Right forelimb (tissue), 1 donor: ENCODE results near the gene PEPD.

Source experiments
- DNase-seq: peaks from one replicate; pipeline ENCODE4 v3.0.0-alpha.2; 2018

The PEPD gene

DNA sequence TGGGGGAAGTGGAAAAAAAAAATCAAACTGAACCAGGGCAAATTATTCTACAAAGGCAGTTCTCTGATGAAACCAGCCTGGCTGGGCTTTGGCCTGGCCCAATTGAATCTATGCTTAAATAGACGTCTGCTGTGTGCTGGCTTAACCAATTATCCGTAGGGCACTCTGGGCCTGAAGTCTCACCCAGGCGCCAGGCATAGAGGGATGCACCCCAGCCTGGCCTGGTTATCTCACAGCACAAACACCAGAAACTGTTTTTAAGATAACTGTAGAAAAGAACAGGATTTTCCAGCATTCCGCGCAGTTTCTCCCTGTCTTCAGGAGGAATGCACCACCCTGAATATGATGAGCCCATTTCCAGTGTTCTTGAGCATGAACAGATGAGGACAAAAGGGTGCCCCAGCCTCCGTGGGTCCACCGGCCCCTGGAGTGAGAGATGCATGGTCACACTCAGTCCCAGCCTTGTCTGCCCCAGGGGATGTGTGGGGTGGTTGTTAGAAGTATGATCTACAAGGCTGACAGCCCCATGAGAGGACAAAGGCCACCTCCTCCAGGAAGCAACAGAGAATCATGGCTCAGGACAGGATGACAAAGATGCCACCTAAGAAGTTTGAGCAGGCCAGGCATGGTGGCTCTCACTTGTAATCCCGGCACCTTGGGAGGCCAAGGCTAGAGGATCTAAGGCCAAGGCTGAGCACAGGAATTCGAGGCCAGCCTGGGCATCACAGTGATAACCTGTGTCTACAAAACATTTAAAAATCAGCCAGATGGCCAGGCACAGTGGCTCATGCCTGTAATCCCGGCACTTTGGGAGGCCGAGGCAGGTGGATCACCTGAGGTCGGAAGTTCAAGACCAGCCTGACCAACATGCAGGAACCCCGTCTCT lies 50.2 kb downstream of the PEPD start:
- no peak for DNase-seq

DNA sequence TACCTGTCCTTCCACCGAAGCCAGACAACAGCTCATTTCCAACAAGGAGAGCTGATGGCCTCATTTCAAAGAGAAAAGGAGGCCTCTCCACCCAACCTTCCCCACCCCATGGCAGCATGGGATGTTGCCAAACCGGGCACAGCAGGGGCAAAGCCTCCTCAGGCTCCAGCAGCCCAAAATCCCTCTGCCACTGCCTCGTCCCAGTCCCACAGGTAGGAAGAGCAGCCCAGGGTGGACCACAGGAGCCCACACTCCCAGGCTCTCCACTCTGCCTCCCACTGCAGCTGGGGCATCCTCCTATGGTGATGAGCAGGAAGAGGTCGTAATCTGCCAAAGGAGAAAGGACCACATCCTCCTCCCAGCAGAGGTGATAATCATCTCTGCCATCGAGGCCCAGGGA lies 50.9 kb downstream of the PEPD start:
- DNase-seq, result no peak

GRCh38 chr19:33470040-33470330 lies 51.6 kb downstream of the PEPD start:
- DNase-seq, result no peak

- DNase-seq, result no peak
These were observed 52.2 kb downstream of the PEPD start for GRCh38 chr19:33469171-33470039.

- no peak for DNase-seq
These were observed 53.0 kb downstream of the PEPD start for GRCh38 chr19:33468361-33469170.

GRCh38 chr19:33467851-33468250 lies 53.7 kb downstream of the PEPD start:
- no peak for DNase-seq

DNA sequence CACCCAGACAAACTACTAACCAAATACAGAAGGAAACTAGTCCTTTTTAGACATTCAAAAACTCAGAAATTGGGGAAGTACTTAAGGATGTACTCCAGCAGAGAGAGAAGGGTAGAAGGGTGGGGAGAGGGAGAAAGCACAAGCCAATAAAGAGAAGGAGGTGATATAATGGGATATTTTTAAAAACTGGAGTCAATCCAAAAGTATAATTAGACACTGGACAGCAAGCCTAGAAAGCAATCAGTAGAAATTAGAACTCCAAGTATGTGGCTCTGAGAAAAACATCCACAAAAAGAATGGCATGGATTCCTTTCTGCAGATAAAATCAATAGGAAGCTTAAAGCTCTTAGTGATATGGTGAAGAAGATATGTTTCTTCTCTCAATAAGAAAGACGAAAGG lies 55.8 kb downstream of the PEPD start:
- no peak for DNase-seq

DNA sequence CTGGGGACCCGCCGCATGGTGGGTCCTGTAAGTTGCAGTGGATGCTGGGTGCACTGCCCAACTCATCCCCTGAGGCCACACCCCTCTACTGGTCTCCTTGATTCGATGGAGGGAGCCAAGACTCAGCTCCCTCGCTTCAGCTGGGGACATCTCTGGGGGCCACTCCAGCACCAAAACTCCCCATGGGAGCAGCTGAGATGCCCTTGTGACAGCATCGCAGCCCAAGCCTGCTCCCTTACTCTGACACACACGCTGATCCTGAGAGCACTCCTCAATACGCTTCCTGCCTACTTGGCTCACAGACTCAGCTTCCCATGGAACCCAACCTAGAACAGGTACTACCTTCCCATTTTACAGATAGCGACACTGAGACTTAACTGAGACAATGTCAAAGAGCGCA lies 56.2 kb downstream of the PEPD start:
- no peak for DNase-seq

GRCh38 chr19:33464733-33465115 lies 56.9 kb downstream of the PEPD start:
- no peak for DNase-seq

GRCh38 chr19:33464010-33464732 lies 57.4 kb downstream of the PEPD start:
- no peak for DNase-seq

- DNase-seq, result no peak
These were observed 58.4 kb downstream of the PEPD start for GRCh38 chr19:33463199-33463598.

GRCh38 chr19:33462112-33462791 lies 59.3 kb downstream of the PEPD start:
- DNase-seq, result no peak

GRCh38 chr19:33461256-33462111 lies 60.1 kb downstream of the PEPD start:
- DNase-seq, result no peak

GRCh38 chr19:33460221-33460908 lies 61.2 kb downstream of the PEPD start:
- DNase-seq, result no peak

GRCh38 chr19:33459222-33460090 lies 62.1 kb downstream of the PEPD start:
- no peak for DNase-seq

- no peak for DNase-seq
These were observed 62.8 kb downstream of the PEPD start for GRCh38 chr19:33458807-33459206.

DNA sequence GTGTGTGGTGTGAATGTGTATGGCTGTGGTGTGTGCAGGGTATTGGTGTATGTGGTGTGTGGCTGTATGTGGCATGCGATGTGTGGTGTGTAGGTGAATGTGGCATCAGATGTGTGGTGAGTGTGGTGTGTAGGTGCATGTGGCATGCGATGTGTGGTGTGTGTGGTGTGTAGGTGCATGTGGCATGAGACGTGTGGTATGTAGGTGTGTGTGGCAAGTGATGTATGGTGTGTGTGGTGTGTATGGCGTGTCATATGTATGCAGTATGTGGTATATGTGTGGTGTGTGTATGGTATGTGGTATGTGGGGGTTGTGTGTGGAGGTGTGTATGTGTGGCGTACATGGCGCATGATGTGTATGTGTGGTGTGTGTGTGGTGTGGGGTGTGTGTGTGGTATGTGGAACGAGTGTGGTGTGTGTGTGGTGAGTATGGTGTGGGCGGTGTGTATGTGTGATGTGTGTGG lies 63.4 kb downstream of the PEPD start:
- DNase-seq, result no peak

DNA sequence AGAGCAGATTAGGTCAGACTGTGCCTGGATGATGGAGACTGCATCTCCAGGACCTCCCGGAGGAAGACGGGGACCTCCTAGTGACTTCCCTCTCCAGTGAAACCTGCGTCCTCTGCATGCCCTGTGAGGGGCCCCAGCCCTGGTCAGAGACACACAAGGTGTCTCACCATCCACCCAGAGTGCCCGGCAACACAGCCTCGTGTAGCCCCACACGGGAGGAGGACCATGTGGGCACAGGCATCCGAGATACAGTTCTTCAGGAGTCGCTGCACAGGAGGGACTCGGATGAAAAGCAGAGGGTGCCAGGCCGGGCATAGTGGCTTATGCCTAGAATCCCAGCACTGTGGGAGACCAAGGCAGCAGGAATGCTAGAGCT lies 64.8 kb downstream of the PEPD start:
- no peak for DNase-seq
